Fibroblast of lung (primary cell): ENCODE data around the gene MYH13.

Source experiments
- EZH2 ChIP-seq: IDR thresholded peaks from 2 replicates; pipeline ENCODE4 v1.5.1; 2012; ENCODE audit warnings: low read length, control low read depth, mild to moderate bottlenecking; ENCODE audit errors: missing control alignments
- TF ChIP-seq, protein P1 (sequence below), 2 donors: IDR thresholded peaks in 1 of 2; conservative IDR thresholded peaks in 1 of 2; 1 replicate in 1 of 2; 2 replicates in 1 of 2; pipeline ENCODE4 v1.5.1; 2011 to 2012; ENCODE audit warnings: low read length in 2 of 2, control low read depth in 1 of 2, inconsistent platforms in 1 of 2, low read depth in 1 of 2, mild to moderate bottlenecking in 1 of 2

DNA sequence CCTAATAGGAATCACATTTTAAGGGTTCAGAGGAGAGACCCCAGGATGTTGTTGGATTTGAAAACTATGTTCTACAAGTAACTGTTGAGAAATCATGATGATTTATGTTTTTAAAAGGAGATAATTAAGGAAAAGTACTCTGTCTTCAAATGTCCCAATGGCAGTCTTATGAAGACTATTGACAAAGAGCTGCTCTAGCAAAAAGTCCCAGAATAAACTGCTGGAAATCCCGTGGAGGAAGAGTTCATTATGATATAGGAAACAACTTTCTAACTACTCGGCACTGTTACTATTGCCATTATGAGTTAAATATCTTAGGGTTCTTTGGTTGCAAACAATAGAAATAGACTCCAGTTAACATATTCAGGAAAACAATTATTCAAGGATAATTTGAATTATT lies 108.8 kb downstream of the MYH13 start:
- TF ChIP-seq, protein P1, sequence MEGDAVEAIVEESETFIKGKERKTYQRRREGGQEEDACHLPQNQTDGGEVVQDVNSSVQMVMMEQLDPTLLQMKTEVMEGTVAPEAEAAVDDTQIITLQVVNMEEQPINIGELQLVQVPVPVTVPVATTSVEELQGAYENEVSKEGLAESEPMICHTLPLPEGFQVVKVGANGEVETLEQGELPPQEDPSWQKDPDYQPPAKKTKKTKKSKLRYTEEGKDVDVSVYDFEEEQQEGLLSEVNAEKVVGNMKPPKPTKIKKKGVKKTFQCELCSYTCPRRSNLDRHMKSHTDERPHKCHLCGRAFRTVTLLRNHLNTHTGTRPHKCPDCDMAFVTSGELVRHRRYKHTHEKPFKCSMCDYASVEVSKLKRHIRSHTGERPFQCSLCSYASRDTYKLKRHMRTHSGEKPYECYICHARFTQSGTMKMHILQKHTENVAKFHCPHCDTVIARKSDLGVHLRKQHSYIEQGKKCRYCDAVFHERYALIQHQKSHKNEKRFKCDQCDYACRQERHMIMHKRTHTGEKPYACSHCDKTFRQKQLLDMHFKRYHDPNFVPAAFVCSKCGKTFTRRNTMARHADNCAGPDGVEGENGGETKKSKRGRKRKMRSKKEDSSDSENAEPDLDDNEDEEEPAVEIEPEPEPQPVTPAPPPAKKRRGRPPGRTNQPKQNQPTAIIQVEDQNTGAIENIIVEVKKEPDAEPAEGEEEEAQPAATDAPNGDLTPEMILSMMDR (conservative IDR thresholded peaks at IDR 0.05 in 1 of 2, IDR thresholded peaks at IDR 0.05 in 1 of 2; ENCODE audit: low read depth in 1 of 2, low read length in 2 of 2), result no peak
- no peak for TF ChIP-seq EZH2
